Neutrophil (primary cell): ENCODE measurements around the gene GANAB.
"Not testable (repeated sequence)": the region's sequence is repeated elsewhere in the genome, so short reads cannot be mapped to it uniquely, and the experiment has no call there.

Source experiments
- H3K27ac ChIP-seq: fragments of 200-600 bp; sonication (generic); 2 replicates; pipeline ENCODE4 v1.5.1; 2016; ENCODE audit warnings: mild to moderate bottlenecking, moderate library complexity
- H3K27me3 ChIP-seq: fragments of 200-600 bp; sonication (generic); 2 replicates; pipeline ENCODE4 v1.6.0; 2016; ENCODE audit warnings: mild to moderate bottlenecking
- H3K36me3 ChIP-seq: fragments of 200-600 bp; sonication (generic); 2 replicates; pipeline ENCODE4 v1.5.1; 2017
- H3K4me1 ChIP-seq, 2 experiments: fragments of 200-600 bp in 1 of 2; sonication (generic) in 1 of 2; 1 replicate in 1 of 2; 2 replicates in 1 of 2; pipeline versions ENCODE4 v1.5.1 to v1.6.1; 2013 to 2016; ENCODE audit warnings: low read depth in 1 of 2, low read length in 1 of 2, mild to moderate bottlenecking in 1 of 2, moderate library complexity in 1 of 2; ENCODE audit not compliant: control insufficient read depth in 1 of 2, insufficient read depth in 1 of 2
- H3K4me3 ChIP-seq, 2 experiments: fragments of 200-600 bp in 1 of 2; sonication (generic) in 1 of 2; 1 replicate in 1 of 2; 2 replicates in 1 of 2; pipeline ENCODE4 v1.5.1; 2013 to 2016; ENCODE audit warnings: low read depth in 1 of 2, low read length in 1 of 2, mild to moderate bottlenecking in 1 of 2, moderate library complexity in 1 of 2
- H3K9me3 ChIP-seq: fragments of 200-600 bp; sonication (generic); 2 replicates; pipeline ENCODE4 v1.5.1; 2016
- TF ChIP-seq, protein P1 (sequence below): fragments of 200-600 bp; sonication (generic); IDR thresholded peaks from 2 replicates; pipeline ENCODE4 v1.5.1; 2016; ENCODE audit warnings: antibody characterized with exemption

Gene GANAB

DNA sequence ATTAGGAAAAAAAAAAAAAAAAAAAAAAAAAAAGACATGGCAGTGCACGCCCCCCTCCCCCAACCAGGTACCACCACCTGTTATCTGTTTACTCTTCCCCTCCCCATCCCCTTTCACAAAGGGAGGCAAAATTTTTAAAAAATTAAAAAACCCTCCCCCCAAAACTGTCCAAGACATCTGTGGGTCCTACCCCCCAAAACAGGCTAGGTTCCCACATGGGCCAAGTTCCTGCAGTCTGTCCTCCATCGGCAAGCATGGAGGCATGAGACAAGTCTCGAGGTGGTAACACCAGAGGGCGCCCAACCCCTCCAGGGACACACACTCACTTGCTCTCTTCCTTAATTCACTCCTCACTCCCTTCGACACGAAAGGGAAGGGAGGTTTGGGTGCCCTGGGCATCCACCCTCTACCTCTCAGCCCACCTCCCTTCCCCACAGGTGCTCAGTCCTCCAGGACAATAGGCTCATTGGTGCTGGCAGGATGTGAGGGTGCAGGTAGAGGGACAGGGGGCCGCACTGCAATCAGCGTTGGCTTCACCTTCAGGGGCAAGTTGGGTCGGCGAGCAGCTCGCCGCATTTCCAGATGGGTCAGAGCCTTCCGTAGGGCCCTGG lies 52.9 kb downstream of the GANAB start:
- Histone ChIP-seq H3K4me1 (peaks cover 30 to 34% of the 10 kb centered on the region in 2 experiments), H3K27me3 (no peaks in the 10 kb centered on the region), H3K4me3 (peak overlapping the region in 1 of 2 experiments; percentile 85), H3K9me3 (no peaks in the 10 kb centered on the region), H3K36me3 (peaks cover 50% of the 10 kb centered on the region), H3K27ac (peak overlapping the region; percentile 65)
- TF ChIP-seq, protein P1, sequence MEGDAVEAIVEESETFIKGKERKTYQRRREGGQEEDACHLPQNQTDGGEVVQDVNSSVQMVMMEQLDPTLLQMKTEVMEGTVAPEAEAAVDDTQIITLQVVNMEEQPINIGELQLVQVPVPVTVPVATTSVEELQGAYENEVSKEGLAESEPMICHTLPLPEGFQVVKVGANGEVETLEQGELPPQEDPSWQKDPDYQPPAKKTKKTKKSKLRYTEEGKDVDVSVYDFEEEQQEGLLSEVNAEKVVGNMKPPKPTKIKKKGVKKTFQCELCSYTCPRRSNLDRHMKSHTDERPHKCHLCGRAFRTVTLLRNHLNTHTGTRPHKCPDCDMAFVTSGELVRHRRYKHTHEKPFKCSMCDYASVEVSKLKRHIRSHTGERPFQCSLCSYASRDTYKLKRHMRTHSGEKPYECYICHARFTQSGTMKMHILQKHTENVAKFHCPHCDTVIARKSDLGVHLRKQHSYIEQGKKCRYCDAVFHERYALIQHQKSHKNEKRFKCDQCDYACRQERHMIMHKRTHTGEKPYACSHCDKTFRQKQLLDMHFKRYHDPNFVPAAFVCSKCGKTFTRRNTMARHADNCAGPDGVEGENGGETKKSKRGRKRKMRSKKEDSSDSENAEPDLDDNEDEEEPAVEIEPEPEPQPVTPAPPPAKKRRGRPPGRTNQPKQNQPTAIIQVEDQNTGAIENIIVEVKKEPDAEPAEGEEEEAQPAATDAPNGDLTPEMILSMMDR: peak; percentile 69

GRCh38 chr11:62592989-62593421 lies 53.4 kb downstream of the GANAB start:
- Histone ChIP-seq H3K36me3 (peaks cover 45% of the 10 kb centered on the region), H3K27me3 (no peaks in the 10 kb centered on the region), H3K4me1 (peaks cover 29 to 33% of the 10 kb centered on the region in 2 experiments), H3K9me3 (no peaks in the 10 kb centered on the region), H3K4me3 (peak overlapping the region; percentile 76 to 85), H3K27ac (peak overlapping the region; percentile 90)
- TF ChIP-seq, protein P1: no peak

GRCh38 chr11:62592146-62592815 lies 54.1 kb downstream of the GANAB start:
- H3K27me3 ChIP-seq: no peaks in the 10 kb centered on the region
- H3K4me1 ChIP-seq: peaks cover 29 to 33% of the 10 kb centered on the region in 2 experiments
- no peaks in the 10 kb centered on the region for H3K9me3 ChIP-seq
- peak overlapping the region; percentile 90 for H3K27ac ChIP-seq
- H3K4me3 ChIP-seq: peak overlapping the region; percentile 76 to 85
- TF ChIP-seq, protein P1: no peak
- H3K36me3 ChIP-seq: peaks cover 43% of the 10 kb centered on the region

DNA sequence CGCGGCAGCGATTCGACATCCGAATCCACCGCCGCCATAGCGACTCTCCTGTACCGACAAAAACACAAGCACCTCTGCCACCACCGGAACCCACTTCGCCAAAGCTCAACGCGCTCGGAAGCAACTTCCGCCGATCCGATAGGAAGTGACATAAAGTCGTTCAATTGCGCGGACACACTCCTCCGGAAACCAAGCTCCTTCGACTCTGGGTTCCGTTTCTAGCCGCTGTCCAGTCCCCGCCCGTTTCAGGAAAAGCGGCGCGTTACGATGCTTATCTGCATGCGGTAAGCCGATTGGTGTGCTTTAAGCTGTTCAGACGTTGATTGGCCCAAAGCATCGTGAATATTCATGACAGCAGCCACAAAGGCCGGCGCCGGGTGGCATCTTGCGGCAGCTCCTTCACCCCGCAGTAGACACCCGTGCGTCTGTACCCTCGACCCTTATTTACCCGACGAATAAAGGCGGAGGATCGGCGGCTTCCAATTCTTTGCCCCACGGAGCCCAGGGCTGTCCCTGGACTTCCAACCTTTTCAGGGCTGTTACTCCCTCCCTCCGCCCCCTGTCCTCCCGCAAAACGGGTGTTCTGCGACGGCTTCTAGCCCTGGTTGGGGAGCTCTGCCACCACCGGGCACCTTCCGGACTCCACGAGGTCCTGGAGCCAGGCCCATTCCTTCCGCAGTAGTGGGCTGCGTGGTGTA lies 54.8 kb downstream of the GANAB start, which contains the start of gene TUT1:
TSS of gene TUT1 (minus strand) at position 76 of the 698 bp plus-strand sequence. CDS start at position 38, 38 bp downstream.
- TF ChIP-seq, protein P1: peak; percentile 39
- Histone ChIP-seq H3K27ac (peak within 1 kb of the TSS; percentile 90), H3K36me3 (peaks cover 39% of the 10 kb centered on the region), H3K4me1 (peaks cover 29 to 33% of the 10 kb centered on the region in 2 experiments), H3K4me3 (peak within 1 kb of the TSS; percentile 76 to 85), H3K27me3 (no peaks in the 10 kb centered on the region), H3K9me3 (no peaks in the 10 kb centered on the region)

GRCh38 chr11:62588966-62589637 lies 57.3 kb downstream of the GANAB start:
- no peaks in the 10 kb centered on the region for H3K9me3 ChIP-seq
- TF ChIP-seq, protein P1: no peak
- H3K4me1 ChIP-seq: peaks cover 29 to 33% of the 10 kb centered on the region in 2 experiments
- no peaks in the 10 kb centered on the region for H3K27me3 ChIP-seq
- H3K36me3 ChIP-seq: peaks cover 28% of the 10 kb centered on the region
- no peak overlapping the region for H3K4me3 ChIP-seq
- no peak overlapping the region for H3K27ac ChIP-seq

DNA sequence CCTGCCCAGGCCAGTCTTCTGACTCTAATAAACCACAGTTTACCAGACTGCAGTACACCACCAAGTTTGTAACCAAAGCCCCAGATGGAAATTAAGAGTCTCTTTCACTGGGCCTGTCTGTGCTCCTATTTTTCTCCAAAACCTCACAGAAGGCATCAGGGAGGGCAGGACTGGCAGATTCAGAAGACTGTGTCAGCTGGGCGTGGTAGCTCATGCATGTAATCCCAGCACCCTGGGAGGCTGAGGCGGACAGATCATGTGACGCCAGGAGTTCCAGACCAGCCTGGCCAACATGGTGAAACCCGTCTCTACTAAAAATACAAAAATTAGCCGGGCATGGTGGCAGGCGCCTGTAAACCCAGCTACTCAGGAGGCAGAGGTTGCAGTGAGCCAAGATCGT lies 61.1 kb downstream of the GANAB start:
- H3K27ac ChIP-seq: not testable (repeated sequence)
- H3K36me3 ChIP-seq: peaks cover 32% of the 10 kb centered on the region

DNA sequence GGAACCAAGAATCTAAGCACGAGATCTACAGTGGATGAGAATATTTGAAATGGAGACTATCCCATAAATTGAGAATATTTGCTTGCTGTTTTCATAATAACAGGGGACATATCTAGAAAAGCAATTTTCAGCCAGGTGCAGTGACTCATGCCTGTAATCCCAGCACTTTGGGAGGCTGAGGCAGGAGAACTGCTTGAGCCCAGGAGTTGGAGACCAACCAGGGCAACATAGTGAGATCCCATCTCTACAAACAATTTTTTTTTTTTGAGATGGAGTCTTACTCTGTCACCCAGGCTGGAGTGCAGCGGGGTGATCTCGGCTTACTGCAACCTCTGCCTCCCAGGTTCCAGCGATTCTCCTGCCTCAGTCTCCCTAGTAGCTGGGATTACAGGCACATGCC lies 64.7 kb downstream of the GANAB start:
- H3K4me1 ChIP-seq, H3K27ac ChIP-seq, H3K4me3 ChIP-seq, H3K27me3 ChIP-seq, H3K9me3 ChIP-seq: not testable (repeated sequence)
- H3K36me3 ChIP-seq: peaks cover 39% of the 10 kb centered on the region

More for the DNA sequence above, 61.1 kb downstream of the GANAB start:
- H3K9me3 ChIP-seq, H3K4me3 ChIP-seq, H3K27me3 ChIP-seq, H3K4me1 ChIP-seq: not testable (repeated sequence)
